Sigmoid colon (tissue), 7 donors: Measurements from ENCODE around the gene SMIM13. TPM values are rescaled to one million over a fixed set of nuclear protein-coding genes. Genes with fewer than 3 reads are reported as not detected.

Source experiments
- DNase-seq: peaks from one replicate; pipeline ENCODE4 v3.0.0-alpha.2; 2019
- H3K27ac ChIP-seq, 4 donors: fragments of 200-600 bp; sonication (generic); one replicate each; pipeline ENCODE4 v1.5.1; 2016 to 2019; ENCODE audit warnings: mild to moderate bottlenecking in 1 of 4
- H3K27me3 ChIP-seq, 3 donors: fragments of 200-600 bp; sonication (generic); one replicate each; pipeline ENCODE4 v1.5.1; 2019; ENCODE audit warnings: mild to moderate bottlenecking in 1 of 3
- H3K36me3 ChIP-seq, 4 donors: fragments of 200-600 bp; sonication (generic); one replicate each; pipeline ENCODE4 v1.5.1; 2016 to 2019
- H3K4me1 ChIP-seq, 4 donors: fragments of 200-600 bp; sonication (generic); one replicate each; pipeline ENCODE4 v1.5.1; 2017 to 2019
- H3K4me3 ChIP-seq, 4 donors: fragments of 200-600 bp; sonication (generic); one replicate each; pipeline ENCODE4 v1.5.1; 2017 to 2019; ENCODE audit warnings: mild to moderate bottlenecking in 2 of 4, moderate library complexity in 1 of 4
- H3K9me3 ChIP-seq, 4 donors: fragments of 200-600 bp in 3 of 4; sonication (generic) in 3 of 4; one replicate each; pipeline versions ENCODE4 v1.5.1 to v1.6.1; 2013 to 2019
- CTCF ChIP-seq, 4 experiments: fragments of 450-650 bp in 3 of 4; fragments of 200-600 bp in 1 of 4; IDR thresholded peaks; one replicate each; pipeline ENCODE4 v1.5.1; 2016 to 2019; ENCODE audit warnings: antibody characterized with exemption in 4 of 4, mild to moderate bottlenecking in 3 of 4, moderate library complexity in 2 of 4
- EP300 ChIP-seq, 4 donors: sonication (generic); formaldehyde crosslinking; IDR thresholded peaks; one replicate each; pipeline ENCODE4 v1.6.1; 2017; ENCODE audit warnings: antibody characterized with exemption in 4 of 4
- POLR2A ChIP-seq, 2 donors: fragments of 450-650 bp; IDR thresholded peaks; one replicate each; pipeline ENCODE4 v1.6.1; 2016; ENCODE audit warnings: antibody characterized with exemption in 2 of 2, mild to moderate bottlenecking in 2 of 2, moderate library complexity in 2 of 2
- POLR2AphosphoS5 ChIP-seq, 4 donors: sonication (generic); formaldehyde crosslinking; IDR thresholded peaks; one replicate each; pipeline ENCODE4 v1.6.1; 2017; ENCODE audit warnings: antibody characterized with exemption in 4 of 4
- WGBS, 2 donors: extraction: QIAGEN DNeasy Blood & Tissue Kit; methylation state at CpG; one replicate each; pipeline ENCODE4 v1.1.7; 2013; 5-methylcytosine and 5-hydroxymethylcytosine counted together
- intact Hi-C: fragments of 100-400 bp; cut with DNase I; formaldehyde crosslinking; loops from one replicate; pipeline ENCODE4 v1.15.1; 2023
- polyA plus RNA-seq, 3 donors: library from polyadenylated mRNA; stranded (reverse); fragments of 200-250 nt; gene quantifications; one replicate each; pipeline ENCODE4 v1.2.3, GENCODE V29; 2013
- total RNA-seq, 4 donors: library from RNA; depleted of rRNA; stranded (reverse); fragments of >200 nt; gene quantifications; one replicate each; pipeline ENCODE4 v1.1.0, GENCODE V29; 2016
- donor health status: healthy with polysubstance abuse.
- donor health status: Bipolar disorder and iron deficiency.
- donor health status: healthy.

SMIM13 gene
- total and polyA plus RNA-seq, 7 donors: 1.8 to 12.1 (median 8.7) TPM

- no peaks in the 10 kb centered on the region for H3K27me3 ChIP-seq
- H3K27ac ChIP-seq: no peak overlapping the region
- no peak for TF ChIP-seq POLR2A (IDR thresholded peaks at IDR 0.05)
- no peak for TF ChIP-seq POLR2AphosphoS5 (IDR thresholded peaks at IDR 0.05)
- no peak for TF ChIP-seq CTCF (IDR thresholded peaks at IDR 0.05)
- no peak for TF ChIP-seq EP300 (IDR thresholded peaks at IDR 0.05)
- H3K4me1 ChIP-seq: no peaks in the 10 kb centered on the region
- intact Hi-C loops: no loop called here
- WGBS, 2 donors: 85 to 95% methylated on average over 2 of the region's 2 CpGs
- H3K36me3 ChIP-seq: no peaks in the 10 kb centered on the region
- no peak for DNase-seq
- no peak overlapping the region for H3K4me3 ChIP-seq
- no peaks in the 10 kb centered on the region for H3K9me3 ChIP-seq
These were observed 33.2 kb downstream of the SMIM13 start for GRCh38 chr6:11126876-11127275.

- Histone ChIP-seq H3K4me1 (no peaks in the 10 kb centered on the region), H3K36me3 (no peaks in the 10 kb centered on the region), H3K9me3 (no peaks in the 10 kb centered on the region), H3K4me3 (no peak overlapping the region), H3K27ac (no peak overlapping the region), H3K27me3 (no peaks in the 10 kb centered on the region)
- DNase-seq: no peak
- intact Hi-C loops: no loop called here
- TF ChIP-seq POLR2AphosphoS5 (IDR thresholded peaks at IDR 0.05): no peak
- TF ChIP-seq EP300 (IDR thresholded peaks at IDR 0.05): no peak
- no peak for TF ChIP-seq POLR2A (IDR thresholded peaks at IDR 0.05)
- WGBS, 2 donors: 96 to 99% methylated on average over 2 of the region's 2 CpGs
These were observed 35.0 kb downstream of the SMIM13 start for GRCh38 chr6:11128608-11129007.

- Histone ChIP-seq H3K4me3 (no peak overlapping the region), H3K27ac (no peak overlapping the region), H3K27me3 (no peaks in the 10 kb centered on the region), H3K36me3 (peaks cover 0 to 8% (median 4%) of the 10 kb centered on the region in 4 donors), H3K4me1 (no peaks in the 10 kb centered on the region), H3K9me3 (no peaks in the 10 kb centered on the region)
- DNase-seq: no peak
- intact Hi-C loops: no loop called here
- no peak for TF ChIP-seq POLR2AphosphoS5 (IDR thresholded peaks at IDR 0.05)
- WGBS, 2 donors: 74 to 88% methylated on average over 1 of the region's 1 CpG
These were observed 36.4 kb downstream of the SMIM13 start for GRCh38 chr6:11129908-11130565.

GRCh38 chr6:11130605-11131004 is 37.0 kb downstream of the SMIM13 start:
- DNase-seq: no peak
- Histone ChIP-seq H3K36me3 (peaks cover 0 to 14% (median 4%) of the 10 kb centered on the region in 4 donors), H3K9me3 (no peaks in the 10 kb centered on the region), H3K27ac (no peak overlapping the region), H3K4me3 (no peak overlapping the region), H3K4me1 (no peaks in the 10 kb centered on the region), H3K27me3 (no peaks in the 10 kb centered on the region)
- TF ChIP-seq CTCF (IDR thresholded peaks at IDR 0.05) (no peak), POLR2A (IDR thresholded peaks at IDR 0.05) (no peak), POLR2AphosphoS5 (IDR thresholded peaks at IDR 0.05) (no peak), EP300 (IDR thresholded peaks at IDR 0.05) (no peak)
- intact Hi-C loops: no loop called here

- peaks cover 0 to 10% (median 0%) of the 10 kb centered on the region in 4 donors for H3K4me1 ChIP-seq
- H3K27ac ChIP-seq: no peak overlapping the region
- H3K9me3 ChIP-seq: no peaks in the 10 kb centered on the region
- no peak overlapping the region for H3K4me3 ChIP-seq
- H3K36me3 ChIP-seq: peaks cover 0 to 16% (median 4%) of the 10 kb centered on the region in 4 donors
- intact Hi-C loops: no loop called here
- 90 to 92% methylated on average over 6 of the region's 6 CpGs for WGBS, 2 donors
- TF ChIP-seq EP300 (IDR thresholded peaks at IDR 0.05) (no peak), POLR2A (IDR thresholded peaks at IDR 0.05) (no peak), CTCF (IDR thresholded peaks at IDR 0.05) (no peak), POLR2AphosphoS5 (IDR thresholded peaks at IDR 0.05) (no peak)
- no peaks in the 10 kb centered on the region for H3K27me3 ChIP-seq
- DNase-seq: no peak
These were observed 38.7 kb downstream of the SMIM13 start for GRCh38 chr6:11132194-11132888.
